HepG2 (cell line): ENCODE results near the gene SERPINF2. TPM values are rescaled to one million over a fixed set of nuclear protein-coding genes. Genes with fewer than 3 reads are reported as not detected.
A peak's percentile ranks its signal among the peaks of the same experiment; 100 is the strongest.

Experiments
- GFI1 ChIP-seq: sonication (generic); formaldehyde crosslinking; IDR thresholded peaks from 2 replicates; pipeline ENCODE4 v1.5.0; 2020; ENCODE audit warnings: missing genetic modification reagents, mild to moderate bottlenecking, borderline replicate concordance
- HMG20B ChIP-seq: conservative IDR thresholded peaks from 2 replicates; pipeline ENCODE4 v1.6.1; 2016; ENCODE audit warnings: missing genetic modification reagents, missing compliant biosample characterization
- PHB2 ChIP-seq: fragments of 450-650 bp; IDR thresholded peaks from 2 replicates; pipeline ENCODE4 v1.6.1; 2018; ENCODE audit not compliant: partially characterized antibody
- SALL2 ChIP-seq: sonication (generic); formaldehyde crosslinking; IDR thresholded peaks from 2 replicates; pipeline ENCODE4 v1.8.1; 2023; ENCODE audit warnings: mild to moderate bottlenecking, missing genetic modification reagents, inconsistent platforms
- ZNF792 ChIP-seq: IDR thresholded peaks from 2 replicates; pipeline ENCODE4 v1.6.1; 2016
- polyA plus RNA-seq, 8 experiments: library from polyadenylated mRNA; depleted of rRNA in 3 of 8; stranded (reverse) in 7 of 8; unstranded in 1 of 8; fragments of >200 nt; fragmentation: Illumina TruSeq in 4 of 8; extraction: Trizol in 4 of 8; gene quantifications; 2 replicates each; pipeline versions ENCODE4 v1.2.1 to v1.2.3, GENCODE V29; 2011 to 2016; ENCODE audit warnings: low read depth in 4 of 8, missing spikeins in 1 of 8, mixed read lengths in 1 of 8; ENCODE audit not compliant: insufficient read depth in 1 of 8
- total RNA-seq, 5 experiments: library from RNA; depleted of rRNA; stranded (reverse); fragments of >200 nt; fragmentation: Illumina TruSeq; extraction: Trizol; gene quantifications; 2 replicates each; pipeline ENCODE4 v1.2.3, GENCODE V29; 2016; ENCODE audit warnings: low read depth in 1 of 5
- TF ChIP-seq, protein P1 (sequence below): sonication (generic); formaldehyde crosslinking; IDR thresholded peaks from 2 replicates; pipeline ENCODE4 v1.4.0; 2020; ENCODE audit warnings: missing genetic modification reagents
- TF ChIP-seq, protein P2 (sequence below): sonication (generic); formaldehyde crosslinking; IDR thresholded peaks from 2 replicates; pipeline ENCODE4; 2020; ENCODE audit warnings: missing genetic modification reagents, mild to moderate bottlenecking, borderline replicate concordance
- TF ChIP-seq, protein P3 (sequence below): sonication (generic); formaldehyde crosslinking; IDR thresholded peaks from 2 replicates; pipeline ENCODE4 v1.4.0; 2020; ENCODE audit warnings: missing genetic modification reagents
- TF ChIP-seq, protein P4 (sequence below): sonication (generic); formaldehyde crosslinking; IDR thresholded peaks from 2 replicates; pipeline ENCODE4 v1.8.1; 2023; ENCODE audit warnings: mild to moderate bottlenecking, missing genetic modification reagents
- TF ChIP-seq, protein P5 (sequence below): sonication (generic); formaldehyde crosslinking; conservative IDR thresholded peaks from 2 replicates; pipeline ENCODE4 v1.4.0; 2020; ENCODE audit warnings: missing genetic modification reagents
- TF ChIP-seq, protein P6 (sequence below): sonication (generic); formaldehyde crosslinking; IDR thresholded peaks from 2 replicates; pipeline ENCODE4 v1.5.1; 2020; ENCODE audit warnings: mild to moderate bottlenecking, missing genetic modification reagents, moderate library complexity

The SERPINF2 gene
- total and polyA plus RNA-seq, 2 of the 13 experiments (the other 11 are each of a cell fraction or from before 2014, with no cell fraction given): 309 to 548 TPM

DNA sequence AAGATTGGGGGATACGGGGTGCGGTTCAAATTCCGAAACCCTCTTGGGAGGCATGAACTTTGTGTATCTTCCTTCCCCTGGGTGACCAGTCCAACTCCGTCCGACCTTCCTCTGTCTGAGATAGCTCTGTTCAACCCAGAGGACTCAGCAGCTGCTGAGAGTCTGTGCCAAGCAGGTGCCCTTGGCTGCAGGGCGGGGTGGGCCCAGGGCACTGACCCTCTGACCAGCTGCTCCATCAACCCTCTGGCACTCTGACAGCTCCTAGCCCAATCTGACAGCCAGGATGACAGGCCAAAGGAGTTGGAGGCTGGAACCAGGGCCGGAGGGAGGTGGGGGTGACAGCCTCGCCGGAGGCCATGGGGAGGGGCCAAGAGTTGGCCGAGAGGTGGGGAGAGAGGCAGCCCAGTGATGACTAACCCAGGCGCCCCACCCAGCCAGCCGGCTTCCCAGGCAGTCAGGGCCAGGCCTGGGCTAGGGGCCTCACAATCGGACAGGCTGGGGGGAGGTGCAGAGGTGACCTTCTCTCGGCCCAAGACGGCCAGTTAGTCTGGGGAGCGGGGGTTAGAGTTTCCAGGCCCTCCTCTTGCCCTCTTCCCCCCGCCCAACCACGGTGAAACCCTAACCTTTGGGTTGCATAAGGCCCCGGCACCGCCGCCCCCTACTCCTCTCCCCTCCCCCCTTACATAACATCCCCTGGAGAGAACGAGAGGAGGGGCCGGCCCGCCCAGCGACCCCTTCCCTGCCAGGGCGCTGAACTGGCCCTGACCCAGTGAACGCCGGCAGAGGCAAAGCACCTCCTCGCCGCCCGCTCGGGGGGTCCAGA is 27.5 kb upstream of the SERPINF2 start (continued):
- TF ChIP-seq, protein P1, sequence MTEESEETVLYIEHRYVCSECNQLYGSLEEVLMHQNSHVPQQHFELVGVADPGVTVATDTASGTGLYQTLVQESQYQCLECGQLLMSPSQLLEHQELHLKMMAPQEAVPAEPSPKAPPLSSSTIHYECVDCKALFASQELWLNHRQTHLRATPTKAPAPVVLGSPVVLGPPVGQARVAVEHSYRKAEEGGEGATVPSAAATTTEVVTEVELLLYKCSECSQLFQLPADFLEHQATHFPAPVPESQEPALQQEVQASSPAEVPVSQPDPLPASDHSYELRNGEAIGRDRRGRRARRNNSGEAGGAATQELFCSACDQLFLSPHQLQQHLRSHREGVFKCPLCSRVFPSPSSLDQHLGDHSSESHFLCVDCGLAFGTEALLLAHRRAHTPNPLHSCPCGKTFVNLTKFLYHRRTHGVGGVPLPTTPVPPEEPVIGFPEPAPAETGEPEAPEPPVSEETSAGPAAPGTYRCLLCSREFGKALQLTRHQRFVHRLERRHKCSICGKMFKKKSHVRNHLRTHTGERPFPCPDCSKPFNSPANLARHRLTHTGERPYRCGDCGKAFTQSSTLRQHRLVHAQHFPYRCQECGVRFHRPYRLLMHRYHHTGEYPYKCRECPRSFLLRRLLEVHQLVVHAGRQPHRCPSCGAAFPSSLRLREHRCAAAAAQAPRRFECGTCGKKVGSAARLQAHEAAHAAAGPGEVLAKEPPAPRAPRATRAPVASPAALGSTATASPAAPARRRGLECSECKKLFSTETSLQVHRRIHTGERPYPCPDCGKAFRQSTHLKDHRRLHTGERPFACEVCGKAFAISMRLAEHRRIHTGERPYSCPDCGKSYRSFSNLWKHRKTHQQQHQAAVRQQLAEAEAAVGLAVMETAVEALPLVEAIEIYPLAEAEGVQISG (CRISPR knock-in tag): peak; percentile 39
- TF ChIP-seq GFI1 (CRISPR knock-in tag) (peak; percentile 68; the same call in 1 of the 2 replicates), PHB2 (no peak), ZNF792 (CRISPR knock-in tag) (no peak), SALL2 (CRISPR knock-in tag) (no peak), HMG20B (CRISPR knock-in tag) (no peak)
- TF ChIP-seq, protein P2, sequence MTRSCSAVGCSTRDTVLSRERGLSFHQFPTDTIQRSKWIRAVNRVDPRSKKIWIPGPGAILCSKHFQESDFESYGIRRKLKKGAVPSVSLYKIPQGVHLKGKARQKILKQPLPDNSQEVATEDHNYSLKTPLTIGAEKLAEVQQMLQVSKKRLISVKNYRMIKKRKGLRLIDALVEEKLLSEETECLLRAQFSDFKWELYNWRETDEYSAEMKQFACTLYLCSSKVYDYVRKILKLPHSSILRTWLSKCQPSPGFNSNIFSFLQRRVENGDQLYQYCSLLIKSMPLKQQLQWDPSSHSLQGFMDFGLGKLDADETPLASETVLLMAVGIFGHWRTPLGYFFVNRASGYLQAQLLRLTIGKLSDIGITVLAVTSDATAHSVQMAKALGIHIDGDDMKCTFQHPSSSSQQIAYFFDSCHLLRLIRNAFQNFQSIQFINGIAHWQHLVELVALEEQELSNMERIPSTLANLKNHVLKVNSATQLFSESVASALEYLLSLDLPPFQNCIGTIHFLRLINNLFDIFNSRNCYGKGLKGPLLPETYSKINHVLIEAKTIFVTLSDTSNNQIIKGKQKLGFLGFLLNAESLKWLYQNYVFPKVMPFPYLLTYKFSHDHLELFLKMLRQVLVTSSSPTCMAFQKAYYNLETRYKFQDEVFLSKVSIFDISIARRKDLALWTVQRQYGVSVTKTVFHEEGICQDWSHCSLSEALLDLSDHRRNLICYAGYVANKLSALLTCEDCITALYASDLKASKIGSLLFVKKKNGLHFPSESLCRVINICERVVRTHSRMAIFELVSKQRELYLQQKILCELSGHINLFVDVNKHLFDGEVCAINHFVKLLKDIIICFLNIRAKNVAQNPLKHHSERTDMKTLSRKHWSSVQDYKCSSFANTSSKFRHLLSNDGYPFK (CRISPR knock-in tag): peak; percentile 44; the same call in 1 of the 2 replicates
- TF ChIP-seq, protein P3, sequence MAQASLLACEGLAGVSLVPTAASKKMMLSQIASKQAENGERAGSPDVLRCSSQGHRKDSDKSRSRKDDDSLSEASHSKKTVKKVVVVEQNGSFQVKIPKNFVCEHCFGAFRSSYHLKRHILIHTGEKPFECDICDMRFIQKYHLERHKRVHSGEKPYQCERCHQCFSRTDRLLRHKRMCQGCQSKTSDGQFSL (CRISPR knock-in tag): peak; percentile 56
- TF ChIP-seq, protein P4, sequence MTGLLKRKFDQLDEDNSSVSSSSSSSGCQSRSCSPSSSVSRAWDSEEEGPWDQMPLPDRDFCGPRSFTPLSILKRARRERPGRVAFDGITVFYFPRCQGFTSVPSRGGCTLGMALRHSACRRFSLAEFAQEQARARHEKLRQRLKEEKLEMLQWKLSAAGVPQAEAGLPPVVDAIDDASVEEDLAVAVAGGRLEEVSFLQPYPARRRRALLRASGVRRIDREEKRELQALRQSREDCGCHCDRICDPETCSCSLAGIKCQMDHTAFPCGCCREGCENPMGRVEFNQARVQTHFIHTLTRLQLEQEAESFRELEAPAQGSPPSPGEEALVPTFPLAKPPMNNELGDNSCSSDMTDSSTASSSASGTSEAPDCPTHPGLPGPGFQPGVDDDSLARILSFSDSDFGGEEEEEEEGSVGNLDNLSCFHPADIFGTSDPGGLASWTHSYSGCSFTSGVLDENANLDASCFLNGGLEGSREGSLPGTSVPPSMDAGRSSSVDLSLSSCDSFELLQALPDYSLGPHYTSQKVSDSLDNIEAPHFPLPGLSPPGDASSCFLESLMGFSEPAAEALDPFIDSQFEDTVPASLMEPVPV (CRISPR knock-in tag): peak; percentile 76
- TF ChIP-seq, protein P5, sequence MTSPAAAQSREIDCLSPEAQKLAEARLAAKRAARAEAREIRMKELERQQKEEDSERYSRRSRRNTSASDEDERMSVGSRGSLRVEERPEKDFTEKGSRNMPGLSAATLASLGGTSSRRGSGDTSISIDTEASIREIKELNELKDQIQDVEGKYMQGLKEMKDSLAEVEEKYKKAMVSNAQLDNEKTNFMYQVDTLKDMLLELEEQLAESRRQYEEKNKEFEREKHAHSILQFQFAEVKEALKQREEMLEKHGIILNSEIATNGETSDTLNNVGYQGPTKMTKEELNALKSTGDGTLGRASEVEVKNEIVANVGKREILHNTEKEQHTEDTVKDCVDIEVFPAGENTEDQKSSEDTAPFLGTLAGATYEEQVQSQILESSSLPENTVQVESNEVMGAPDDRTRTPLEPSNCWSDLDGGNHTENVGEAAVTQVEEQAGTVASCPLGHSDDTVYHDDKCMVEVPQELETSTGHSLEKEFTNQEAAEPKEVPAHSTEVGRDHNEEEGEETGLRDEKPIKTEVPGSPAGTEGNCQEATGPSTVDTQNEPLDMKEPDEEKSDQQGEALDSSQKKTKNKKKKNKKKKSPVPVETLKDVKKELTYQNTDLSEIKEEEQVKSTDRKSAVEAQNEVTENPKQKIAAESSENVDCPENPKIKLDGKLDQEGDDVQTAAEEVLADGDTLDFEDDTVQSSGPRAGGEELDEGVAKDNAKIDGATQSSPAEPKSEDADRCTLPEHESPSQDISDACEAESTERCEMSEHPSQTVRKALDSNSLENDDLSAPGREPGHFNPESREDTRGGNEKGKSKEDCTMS (CRISPR knock-in tag): no peak
- TF ChIP-seq, protein P6, sequence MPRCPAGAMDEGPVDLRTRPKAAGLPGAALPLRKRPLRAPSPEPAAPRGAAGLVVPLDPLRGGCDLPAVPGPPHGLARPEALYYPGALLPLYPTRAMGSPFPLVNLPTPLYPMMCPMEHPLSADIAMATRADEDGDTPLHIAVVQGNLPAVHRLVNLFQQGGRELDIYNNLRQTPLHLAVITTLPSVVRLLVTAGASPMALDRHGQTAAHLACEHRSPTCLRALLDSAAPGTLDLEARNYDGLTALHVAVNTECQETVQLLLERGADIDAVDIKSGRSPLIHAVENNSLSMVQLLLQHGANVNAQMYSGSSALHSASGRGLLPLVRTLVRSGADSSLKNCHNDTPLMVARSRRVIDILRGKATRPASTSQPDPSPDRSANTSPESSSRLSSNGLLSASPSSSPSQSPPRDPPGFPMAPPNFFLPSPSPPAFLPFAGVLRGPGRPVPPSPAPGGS (CRISPR knock-in tag): no peak
